ENCODE measurements around the gene ATF4.
"Not testable (repeated sequence)": the region's sequence is repeated elsewhere in the genome, so short reads cannot be mapped to it uniquely, and the experiment has no call there.

Gene ATF4

DNA sequence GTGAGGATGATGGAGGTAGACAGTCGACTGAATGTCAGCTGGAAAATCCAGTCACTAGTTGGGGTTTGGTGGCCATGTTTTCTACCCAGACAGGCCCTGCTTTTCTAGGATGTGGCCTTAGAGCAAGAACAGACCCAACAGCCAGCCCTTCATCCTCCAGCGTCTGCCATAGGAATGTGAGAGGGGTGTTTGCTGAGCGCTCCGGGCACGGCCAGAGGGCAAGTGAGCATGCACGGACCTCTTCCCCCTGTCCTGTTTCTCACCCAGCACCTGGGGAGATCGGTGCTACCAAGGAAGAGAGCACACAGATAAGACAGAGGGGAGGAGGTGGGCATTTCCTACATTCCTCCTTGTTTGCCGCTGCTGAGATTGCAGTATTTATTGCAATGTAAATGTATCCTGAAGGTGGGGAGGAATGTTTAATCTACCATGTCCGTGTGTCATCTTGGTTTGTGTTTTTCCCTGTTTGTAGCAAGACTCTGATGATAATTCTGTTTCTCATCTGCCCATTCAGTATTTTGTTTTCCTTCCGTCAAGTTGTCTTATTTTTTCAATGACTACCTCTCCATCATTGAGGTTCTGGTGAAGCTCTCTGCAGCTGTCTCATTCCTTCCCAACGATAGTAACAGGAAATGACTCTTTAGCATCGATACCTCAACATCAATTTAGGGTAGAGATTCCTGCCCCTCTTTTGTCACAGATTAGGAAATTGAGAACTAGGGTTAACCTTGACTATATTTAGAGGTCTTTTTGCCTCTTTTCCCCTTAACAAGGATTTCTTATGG lies 4.9 kb upstream of the ATF4 start:
- DNase-seq (ENCODE audit: low spot score): no peak
- in situ Hi-C loops (cut with MboI; ENCODE audit: low sequenced_read_pairs, unreplicated experiment): loop anchor here (25.0 kb wide), 1 partner anchor 353 kb away; the partner anchor contains the start of gene CBX7
- TF ChIP-seq CTCF (IDR thresholded peaks at IDR 0.05; ENCODE audit: borderline replicate concordance, control extremely low read depth, extremely low read depth, insufficient read depth, missing control alignments): no peak

DNA sequence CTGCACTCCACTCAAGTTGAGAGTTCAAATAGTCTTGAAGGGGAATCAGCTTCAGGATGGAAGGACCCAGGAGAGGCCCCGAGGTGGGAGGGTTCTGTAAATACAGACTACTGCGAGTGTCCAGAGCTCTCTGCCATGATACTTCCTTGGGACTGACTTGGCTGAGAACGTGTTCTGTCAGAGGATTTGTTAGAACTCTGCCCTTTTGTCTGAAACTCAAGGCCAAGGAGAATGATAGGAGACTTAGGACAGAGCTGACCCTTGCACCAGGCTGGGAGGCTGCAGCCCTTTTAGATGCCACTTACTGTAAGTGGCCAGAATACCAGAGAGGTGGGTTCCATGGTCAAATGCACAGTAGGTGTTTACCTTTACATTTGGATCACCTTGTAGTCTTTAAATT lies 2.9 kb upstream of the ATF4 start:
- in situ Hi-C loops (cut with MboI; ENCODE audit: low sequenced_read_pairs, unreplicated experiment): loop anchor here (25.0 kb wide), 1 partner anchor 355 kb away; the partner anchor contains the start of gene CBX7
- no peak for TF ChIP-seq CTCF (IDR thresholded peaks at IDR 0.05; ENCODE audit: borderline replicate concordance, control extremely low read depth, extremely low read depth, insufficient read depth, missing control alignments)
- no peak for DNase-seq (ENCODE audit: low spot score)

GRCh38 chr22:39518144-39518786 lies 2.1 kb upstream of the ATF4 start:
- no peak for TF ChIP-seq CTCF (IDR thresholded peaks at IDR 0.05; ENCODE audit: borderline replicate concordance, control extremely low read depth, extremely low read depth, insufficient read depth, missing control alignments)
- DNase-seq (ENCODE audit: low spot score): no peak
- in situ Hi-C loops (cut with MboI; ENCODE audit: low sequenced_read_pairs, unreplicated experiment): loop anchor here (25.0 kb wide), 1 partner anchor 356 kb away; the partner anchor contains the start of gene CBX7

- TF ChIP-seq CTCF (IDR thresholded peaks at IDR 0.05; ENCODE audit: borderline replicate concordance, control extremely low read depth, extremely low read depth, insufficient read depth, missing control alignments): no peak
- in situ Hi-C loops (cut with MboI; ENCODE audit: low sequenced_read_pairs, unreplicated experiment): loop anchor here (25.0 kb wide), 1 partner anchor 357 kb away; the partner anchor contains the start of gene CBX7
- no peak for DNase-seq (ENCODE audit: low spot score)
These were observed 1.2 kb upstream of the ATF4 start for GRCh38 chr22:39518996-39519680.

DNA sequence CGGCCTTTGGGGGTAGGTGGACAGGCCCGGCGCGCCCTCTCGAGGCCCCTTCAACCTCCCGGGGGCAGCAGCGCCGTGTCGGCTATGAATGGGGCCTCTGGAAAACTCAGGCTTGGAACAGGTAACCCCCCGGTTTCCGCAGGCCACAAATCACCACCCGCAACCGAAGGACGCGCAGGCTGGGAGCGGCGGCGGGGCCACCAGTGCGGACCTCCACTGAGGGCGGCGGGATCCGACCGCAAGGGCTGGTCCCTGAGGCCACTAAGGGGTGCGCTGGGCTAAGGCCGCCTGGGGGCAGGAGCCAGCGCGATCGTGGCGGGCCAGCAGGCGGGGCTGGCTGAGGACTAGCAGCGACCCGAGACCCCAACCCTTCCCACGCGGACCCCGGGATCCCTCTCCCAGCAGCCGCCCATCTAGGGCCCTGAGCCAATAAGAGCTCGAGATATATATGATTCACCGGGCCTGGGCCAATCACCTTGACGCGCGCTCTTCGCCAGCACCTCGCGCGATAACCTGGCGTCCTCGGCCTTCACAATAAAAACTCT lies 609 bp upstream of the ATF4 start:
- in situ Hi-C loops (cut with MboI; ENCODE audit: low sequenced_read_pairs, unreplicated experiment): loop anchor here (25.0 kb wide), 1 partner anchor 357 kb away; the partner anchor contains the start of gene CBX7
- DNase-seq (ENCODE audit: low spot score): peak; percentile 98
- TF ChIP-seq CTCF (IDR thresholded peaks at IDR 0.05; ENCODE audit: borderline replicate concordance, control extremely low read depth, extremely low read depth, insufficient read depth, missing control alignments): peak; percentile 45

- in situ Hi-C loops (cut with MboI; ENCODE audit: low sequenced_read_pairs, unreplicated experiment): loop anchor here (25.0 kb wide), 1 partner anchor 359 kb away; the partner anchor contains the start of gene CBX7
- DNase-seq (ENCODE audit: low spot score): peak; percentile 84
These were observed 934 bp downstream of the ATF4 start for GRCh38 chr22:39521106-39521885.

GRCh38 chr22:39522091-39522490 lies 1.7 kb downstream of the ATF4 start:
- DNase-seq (ENCODE audit: low spot score): not testable (repeated sequence)
- in situ Hi-C loops (cut with MboI; ENCODE audit: low sequenced_read_pairs, unreplicated experiment): loop anchor here (25.0 kb wide), 1 partner anchor 360 kb away; the partner anchor contains the start of gene CBX7

All from GM13976 (cell line).